Caco-2 (cell line): ENCODE measurements around the gene ASPN. TPM values are rescaled to one million over a fixed set of nuclear protein-coding genes. Genes with fewer than 3 reads are reported as not detected.

Source experiments
- BruUV-seq: library from RNA; stranded (reverse); fragments of 400-500 nt; replicated peaks from 2 replicates; lab custom pipeline; 2021; lab: Mats Ljungman, UMichigan
- CTCF ChIA-PET: fragments of 300-600 bp; sonication (Branson Sonifier 250); formaldehyde crosslinking; loops from one replicate; lab custom pipeline; 2022; ENCODE audit warnings: antibody characterized with exemption; lab: Charles Lee
- POLR2A ChIA-PET: fragments of 300-600 bp; sonication (Branson Sonifier 250); formaldehyde crosslinking; loops from one replicate; lab custom pipeline; 2022; ENCODE audit warnings: antibody characterized with exemption; lab: Charles Lee
- DNase-seq, 2 experiments: peaks; one replicate each; pipeline versions ENCODE4 v3.0.0 to v3.0.0-alpha.2; 2020 to 2022
- H3K27me3 ChIP-seq: replicated peaks from 2 replicates; pipeline ENCODE4 v1.6.0; 2011; ENCODE audit warnings: low read length; ENCODE audit not compliant: control insufficient read depth, insufficient read depth
- H3K36me3 ChIP-seq: 2 replicates; pipeline ENCODE4 v1.5.1; 2011; ENCODE audit warnings: low read length; ENCODE audit not compliant: control insufficient read depth, insufficient read depth
- H3K4me1 ChIP-seq: fragments of 250-450 bp; sonication (Bioruptor Pico); 2 replicates; pipeline ENCODE4 v1.5.1; 2020; ENCODE audit warnings: mild to moderate bottlenecking
- H3K4me3 ChIP-seq: 2 replicates; pipeline ENCODE4 v1.5.1; 2011; ENCODE audit warnings: low read depth, mild to moderate bottlenecking, control low read depth, low read length
- H3K9me3 ChIP-seq: fragments of 250-450 bp; sonication (Bioruptor Pico); 2 replicates; pipeline ENCODE4 v1.5.1; 2020; ENCODE audit warnings: mild to moderate bottlenecking, moderate library complexity
- H3K27ac Mint-ChIP-seq: one replicate; pipeline ENCODE4 v1.8.0; 2022; ENCODE audit warnings: mixed read lengths; ENCODE audit not compliant: unreplicated experiment
- H3K27me3 Mint-ChIP-seq: one replicate; pipeline ENCODE4 v1.8.0; 2022; ENCODE audit warnings: mixed read lengths; ENCODE audit not compliant: insufficient read depth, unreplicated experiment
- H3K36me3 Mint-ChIP-seq: one replicate; pipeline ENCODE4 v1.8.0; 2022; ENCODE audit warnings: mild to moderate bottlenecking, mixed read lengths; ENCODE audit not compliant: insufficient read depth, unreplicated experiment
- H3K4me1 Mint-ChIP-seq: one replicate; pipeline ENCODE4 v1.8.0; 2022; ENCODE audit warnings: low read depth, mixed read lengths; ENCODE audit not compliant: unreplicated experiment
- H3K4me3 Mint-ChIP-seq: one replicate; pipeline ENCODE4 v1.8.0; 2022; ENCODE audit warnings: mild to moderate bottlenecking, moderate library complexity, mixed read lengths; ENCODE audit not compliant: unreplicated experiment
- H3K9me3 Mint-ChIP-seq: one replicate; pipeline ENCODE4 v1.8.0; 2022; ENCODE audit warnings: mixed read lengths; ENCODE audit not compliant: unreplicated experiment
- CTCF ChIP-seq, 2 experiments: fragments of 200-600 bp in 1 of 2; IDR thresholded peaks; 1 replicate in 1 of 2; 2 replicates in 1 of 2; pipeline versions ENCODE4 v1.5.1 to v1.8.0; 2011 to 2022; ENCODE audit warnings: antibody characterized with exemption in 1 of 2, control low read depth in 1 of 2, inconsistent platforms in 1 of 2, low read depth in 1 of 2, low read length in 1 of 2, mild to moderate bottlenecking in 1 of 2, moderate library complexity in 1 of 2; ENCODE audit not compliant: insufficient read depth in 1 of 2, severe bottlenecking in 1 of 2, unreplicated experiment in 1 of 2
- intact Hi-C: fragments of 100-400 bp; cut with micrococcal nuclease; formaldehyde crosslinking; loops from one replicate; pipeline ENCODE4 v1.10.0; 2022; ENCODE audit not compliant: unreplicated experiment
- total RNA-seq: library from RNA; stranded (reverse); gene quantifications from 2 replicates; pipeline ENCODE4 v1.2.3, GENCODE V29; 2022

ASPN gene
- total RNA-seq, 1 experiment from 2014 or later: not detected

GRCh38 chr9:92463984-92464383 is 18.3 kb downstream of the ASPN start:
- ChIA-PET POLR2A (no interaction called here), CTCF (no interaction called here)
- TF ChIP-seq CTCF (IDR thresholded peaks at IDR 0.05; ENCODE audit: insufficient read depth in 1 of 2, low read depth in 1 of 2, low read length in 1 of 2, severe bottlenecking in 1 of 2, unreplicated experiment in 1 of 2): no peak
- no peaks in the 10 kb centered on the region for H3K36me3 Mint-ChIP-seq
- no peaks in the 10 kb centered on the region for H3K27me3 ChIP-seq
- no peak overlapping the region for H3K4me3 Mint-ChIP-seq
- peaks cover 9% of the 10 kb centered on the region for H3K4me1 Mint-ChIP-seq
- peaks cover 19% of the 10 kb centered on the region for H3K4me1 ChIP-seq
- no peaks in the 10 kb centered on the region for H3K36me3 ChIP-seq
- no TSS peak for BruUV-seq
- H3K27ac Mint-ChIP-seq: no peak overlapping the region
- H3K9me3 Mint-ChIP-seq: no peaks in the 10 kb centered on the region
- intact Hi-C loops: no loop called here
- DNase-seq: no peak
- H3K9me3 ChIP-seq: no peaks in the 10 kb centered on the region
- H3K4me3 ChIP-seq: no peak overlapping the region
- no peaks in the 10 kb centered on the region for H3K27me3 Mint-ChIP-seq

GRCh38 chr9:92463387-92463786 is 18.9 kb downstream of the ASPN start:
- Mint-ChIP-seq H3K27ac (no peak overlapping the region), H3K27me3 (no peaks in the 10 kb centered on the region), H3K9me3 (no peaks in the 10 kb centered on the region), H3K4me1 (peaks cover 9% of the 10 kb centered on the region), H3K4me3 (no peak overlapping the region), H3K36me3 (no peaks in the 10 kb centered on the region)
- no peaks in the 10 kb centered on the region for H3K9me3 ChIP-seq
- intact Hi-C loops: no loop called here
- no TSS peak for BruUV-seq
- CTCF ChIA-PET: no interaction called here
- TF ChIP-seq CTCF (IDR thresholded peaks at IDR 0.05; ENCODE audit: insufficient read depth in 1 of 2, low read depth in 1 of 2, low read length in 1 of 2, severe bottlenecking in 1 of 2, unreplicated experiment in 1 of 2): no peak
- POLR2A ChIA-PET: no interaction called here
- H3K36me3 ChIP-seq: no peaks in the 10 kb centered on the region
- no peak for DNase-seq
- H3K4me3 ChIP-seq: no peak overlapping the region
- H3K4me1 ChIP-seq: peaks cover 19% of the 10 kb centered on the region
- H3K27me3 ChIP-seq: no peaks in the 10 kb centered on the region

- no peaks in the 10 kb centered on the region for H3K9me3 Mint-ChIP-seq
- no peak for DNase-seq
- H3K4me3 Mint-ChIP-seq: no peak overlapping the region
- Histone ChIP-seq H3K36me3 (no peaks in the 10 kb centered on the region), H3K27me3 (no peaks in the 10 kb centered on the region), H3K4me3 (no peak overlapping the region), H3K4me1 (no peaks in the 10 kb centered on the region), H3K9me3 (no peaks in the 10 kb centered on the region)
- POLR2A ChIA-PET: no interaction called here
- H3K36me3 Mint-ChIP-seq: no peaks in the 10 kb centered on the region
- BruUV-seq: no TSS peak
- H3K4me1 Mint-ChIP-seq: no peaks in the 10 kb centered on the region
- H3K27me3 Mint-ChIP-seq: no peaks in the 10 kb centered on the region
- CTCF ChIA-PET: no interaction called here
- intact Hi-C loops: no loop called here
- no peak overlapping the region for H3K27ac Mint-ChIP-seq
- TF ChIP-seq CTCF (IDR thresholded peaks at IDR 0.05; ENCODE audit: insufficient read depth in 1 of 2, low read depth in 1 of 2, low read length in 1 of 2, severe bottlenecking in 1 of 2, unreplicated experiment in 1 of 2): no peak
Measured at GRCh38 chr9:92457576-92457975, 24.7 kb downstream of the ASPN start.
